Measurements from ENCODE around the gene ATP7B.
"Not testable (repeated sequence)": the region's sequence is repeated elsewhere in the genome, so short reads cannot be mapped to it uniquely, and the experiment has no call there.

ATP7B gene

GRCh38 chr13:52005841-52006522 is 5.3 kb downstream of the ATP7B start:
- DNase-seq, result no peak

GRCh38 chr13:52004511-52005170 is 6.6 kb downstream of the ATP7B start:
- no peak for DNase-seq

- no peak for DNase-seq
These were observed 7.7 kb downstream of the ATP7B start for GRCh38 chr13:52003541-52003940.

GRCh38 chr13:52002361-52002760 is 8.9 kb downstream of the ATP7B start:
- no peak for DNase-seq

- peak; percentile 48 to 73 for DNase-seq
These were observed 10.0 kb downstream of the ATP7B start for GRCh38 chr13:52001120-52001731.

DNA sequence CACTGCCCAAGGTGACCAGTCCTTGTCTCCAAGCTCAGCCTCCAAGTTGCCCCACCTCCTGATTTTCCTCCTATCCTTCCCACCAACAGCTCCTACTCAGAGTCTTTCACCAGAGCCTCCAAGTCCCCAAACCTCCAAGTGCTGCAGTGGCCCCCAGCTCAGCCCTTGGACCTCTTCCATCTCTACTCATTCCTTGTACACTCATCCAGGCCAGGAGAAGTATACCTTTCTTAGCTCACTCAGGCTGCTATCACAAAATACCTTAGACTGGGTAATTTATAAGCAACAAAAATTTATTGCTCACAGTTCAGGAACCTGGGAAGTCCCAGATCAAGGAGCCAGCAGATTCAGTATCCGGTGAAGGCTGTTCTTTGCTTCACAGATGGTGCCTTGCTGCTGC is 11.3 kb downstream of the ATP7B start:
- no peak for DNase-seq

DNA sequence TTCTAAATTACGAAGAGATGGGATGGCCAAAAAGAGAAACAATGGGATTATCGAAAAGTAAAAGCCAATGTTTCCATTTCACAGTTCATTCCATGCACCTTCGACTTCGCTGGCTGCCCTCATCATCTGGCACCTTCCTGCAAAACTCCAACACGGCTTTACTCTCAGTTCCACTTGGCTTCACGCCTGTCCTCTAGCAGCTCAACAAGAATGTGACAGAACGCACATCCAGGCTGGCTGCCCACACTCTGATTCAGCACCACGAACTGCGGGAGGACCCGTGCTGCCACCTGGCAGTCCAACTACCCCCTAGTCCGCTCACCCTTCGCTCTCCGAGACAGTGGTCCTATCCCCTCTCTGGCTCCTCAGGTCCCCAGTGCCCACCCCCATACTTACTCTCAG is 11.7 kb downstream of the ATP7B start:
- peak in 1 of 2 experiments; percentile 25 for DNase-seq

DNA sequence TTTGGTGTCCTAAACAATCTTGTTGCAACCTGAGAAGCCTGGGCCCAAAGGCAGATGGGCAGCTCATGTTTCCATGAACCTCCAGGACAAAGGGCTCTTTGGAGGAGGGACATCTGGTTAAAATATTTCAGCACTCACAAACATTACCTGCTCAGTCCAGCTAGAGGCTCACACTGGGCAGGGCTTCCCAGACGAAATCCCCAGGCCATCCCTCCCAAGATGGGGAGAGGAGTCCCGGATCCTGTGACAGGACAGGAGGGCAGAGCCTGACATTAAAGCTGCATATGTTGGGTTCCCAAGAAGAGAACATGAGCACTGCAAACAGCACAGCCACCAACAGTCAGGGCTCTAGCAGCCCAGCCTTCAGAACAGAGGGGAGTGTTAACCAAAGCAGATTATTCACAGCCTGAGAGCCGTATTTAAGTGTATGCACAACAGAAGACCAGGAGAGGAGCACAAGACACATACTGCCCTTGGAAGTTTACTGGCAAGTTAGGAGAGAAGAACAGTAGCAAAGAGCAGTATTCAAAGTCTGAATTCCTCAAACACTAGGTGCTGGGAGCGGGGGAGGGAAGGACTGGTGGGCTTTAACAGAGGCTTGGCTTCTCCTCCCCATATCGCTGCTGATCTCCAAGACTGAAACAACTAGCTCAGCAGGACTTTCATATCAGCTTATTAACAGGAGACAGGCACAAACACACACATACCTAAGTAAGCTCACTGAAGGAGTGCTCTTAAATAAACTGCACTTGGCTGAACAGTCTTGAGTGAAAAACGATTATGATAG is 12.3 kb downstream of the ATP7B start:
- peak; percentile 74 to 86 for DNase-seq

GRCh38 chr13:51997641-51998330 is 13.5 kb downstream of the ATP7B start:
- peak; percentile 76 to 81 for DNase-seq

- no peak for DNase-seq
These were observed 14.1 kb downstream of the ATP7B start for GRCh38 chr13:51997186-51997585.

DNA sequence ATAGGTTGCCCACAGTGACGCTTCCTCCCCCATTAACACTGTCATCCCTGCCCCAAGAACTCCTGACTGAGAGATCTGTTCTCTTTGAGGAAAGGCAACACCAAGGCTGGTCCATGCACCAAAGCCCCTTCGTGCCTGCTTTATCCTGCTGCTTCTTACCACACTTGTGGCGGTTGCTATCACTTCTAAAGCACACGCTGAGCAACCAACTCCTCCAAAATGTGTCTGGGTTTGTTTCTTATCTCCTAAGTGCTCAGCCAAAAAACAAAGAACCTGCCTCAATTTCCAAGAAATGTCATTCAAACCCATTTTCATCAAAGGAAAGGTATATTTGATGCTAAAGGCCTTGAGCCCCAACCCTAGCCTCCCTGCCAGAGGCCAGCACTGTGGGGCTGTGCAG is 14.6 kb downstream of the ATP7B start:
- no peak for DNase-seq

DNA sequence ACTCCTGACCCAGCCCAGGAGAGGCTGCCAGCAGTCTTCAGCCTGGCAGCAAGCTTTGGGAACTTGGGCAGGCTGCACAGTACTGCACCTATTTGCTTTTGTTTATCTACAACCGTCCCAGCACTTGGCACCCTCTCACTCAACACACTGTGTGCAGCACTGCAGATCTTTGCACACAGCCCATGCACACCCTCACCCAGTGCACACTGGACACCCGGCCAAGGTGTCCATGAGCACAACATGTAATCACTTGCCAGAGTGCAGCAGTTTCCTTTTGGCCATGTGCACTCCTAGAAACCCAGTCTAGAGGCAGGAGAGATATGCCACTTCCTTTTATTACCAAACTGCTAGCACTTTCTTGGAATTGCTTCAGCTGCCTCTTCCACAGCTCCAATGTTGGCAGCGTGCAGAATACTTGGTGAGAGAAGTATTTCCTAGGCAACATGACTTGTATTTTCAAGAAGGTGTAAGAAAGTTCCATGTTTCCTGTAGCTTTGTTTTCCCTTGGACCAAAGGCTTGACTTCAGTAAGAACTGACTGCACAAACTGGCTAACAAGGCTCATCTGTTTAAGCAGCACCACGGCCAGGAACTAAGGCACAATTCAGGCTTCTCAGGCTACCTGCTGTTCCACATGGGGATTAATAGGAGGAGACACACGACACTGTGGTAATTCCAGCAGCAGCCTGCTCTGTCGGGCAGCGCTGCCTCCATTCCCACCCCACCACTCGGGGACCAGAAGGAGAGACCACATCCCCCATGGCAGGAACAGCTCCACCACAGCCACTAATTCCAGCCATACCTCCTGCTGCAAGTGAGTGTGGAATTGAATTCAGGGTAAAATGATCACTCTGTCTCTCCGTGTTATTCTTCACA is 15.3 kb downstream of the ATP7B start:
- DNase-seq, result peak in 1 of 2 experiments; percentile 27

- DNase-seq, result no peak
These were observed 17.5 kb downstream of the ATP7B start for GRCh38 chr13:51993713-51994112.

- DNase-seq, result no peak
These were observed 22.1 kb downstream of the ATP7B start for GRCh38 chr13:51988988-51989618.

- not testable (repeated sequence) for DNase-seq
These were observed 26.3 kb downstream of the ATP7B start for GRCh38 chr13:51984904-51985303.

- DNase-seq, result peak in 1 of 2 experiments; percentile 20
These were observed 28.0 kb downstream of the ATP7B start for GRCh38 chr13:51983292-51983691.

GRCh38 chr13:51981355-51981754 is 29.9 kb downstream of the ATP7B start:
- DNase-seq, result no peak

GRCh38 chr13:51980908-51981307 is 30.3 kb downstream of the ATP7B start:
- DNase-seq, result no peak

DNA sequence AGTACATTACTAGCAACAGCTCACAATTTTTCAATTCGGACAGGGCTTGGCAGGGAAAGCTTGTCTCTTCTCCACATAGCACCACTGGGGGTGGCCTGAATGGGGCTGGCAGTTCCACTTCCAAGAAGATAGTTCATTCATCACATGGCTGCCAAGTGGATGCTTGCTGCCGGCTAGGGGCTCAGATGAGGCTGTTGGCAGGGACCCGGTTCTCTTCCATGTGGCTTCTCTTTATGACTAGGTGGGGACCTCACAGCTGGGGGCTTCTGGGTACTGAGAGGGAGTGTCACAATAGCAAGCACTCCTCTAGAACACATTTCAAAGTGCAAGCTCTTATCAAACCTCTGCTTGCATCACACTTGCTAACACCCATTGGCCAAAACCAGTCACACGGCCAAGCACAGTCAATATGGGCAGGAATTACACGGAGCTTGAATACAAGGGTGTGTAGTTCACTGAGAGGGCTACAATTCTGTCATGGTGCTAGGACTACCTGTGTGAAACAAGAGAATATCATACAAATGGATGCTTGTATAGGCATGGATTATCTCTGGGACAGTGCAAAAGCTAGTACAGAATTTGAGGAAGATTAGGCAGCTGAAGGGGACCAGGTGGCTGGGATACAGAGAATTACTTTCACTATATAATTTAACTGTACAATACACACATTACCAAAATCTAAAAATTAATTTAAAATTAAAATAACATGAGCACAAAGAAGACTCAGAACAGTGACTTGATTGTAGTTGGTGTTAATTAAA is 32.3 kb downstream of the ATP7B start:
- DNase-seq, result no peak

DNA sequence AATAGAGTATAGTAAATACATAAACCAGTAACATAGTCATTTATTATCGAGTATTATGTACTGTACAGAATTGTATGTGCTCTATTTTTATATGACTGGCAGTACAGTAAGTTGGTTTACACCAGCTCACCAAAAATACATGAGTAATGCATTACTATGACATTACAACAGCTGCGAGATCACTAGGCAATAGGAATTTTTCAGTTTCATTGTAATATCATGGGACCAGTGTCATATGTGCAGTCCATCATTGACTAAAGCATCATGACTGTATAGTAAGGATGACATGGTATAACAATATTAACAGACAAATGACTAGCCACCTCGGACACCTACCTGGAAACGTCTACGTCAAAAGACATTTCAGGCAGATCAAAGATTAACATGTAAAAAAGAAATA is 33.6 kb downstream of the ATP7B start:
- no peak for DNase-seq
